COLO668 (cell line): Measurements from ENCODE around the gene IFT172.
"Not testable (repeated sequence)": the region's sequence is repeated elsewhere in the genome, so short reads cannot be mapped to it uniquely, and the experiment has no call there.

ENCODE experiments used
- DNase-seq: peaks from one replicate; lab custom pipeline; 2025; ENCODE audit not compliant: unreplicated experiment; lab: John Stamatoyannopoulos, UW

Gene IFT172, protein sequence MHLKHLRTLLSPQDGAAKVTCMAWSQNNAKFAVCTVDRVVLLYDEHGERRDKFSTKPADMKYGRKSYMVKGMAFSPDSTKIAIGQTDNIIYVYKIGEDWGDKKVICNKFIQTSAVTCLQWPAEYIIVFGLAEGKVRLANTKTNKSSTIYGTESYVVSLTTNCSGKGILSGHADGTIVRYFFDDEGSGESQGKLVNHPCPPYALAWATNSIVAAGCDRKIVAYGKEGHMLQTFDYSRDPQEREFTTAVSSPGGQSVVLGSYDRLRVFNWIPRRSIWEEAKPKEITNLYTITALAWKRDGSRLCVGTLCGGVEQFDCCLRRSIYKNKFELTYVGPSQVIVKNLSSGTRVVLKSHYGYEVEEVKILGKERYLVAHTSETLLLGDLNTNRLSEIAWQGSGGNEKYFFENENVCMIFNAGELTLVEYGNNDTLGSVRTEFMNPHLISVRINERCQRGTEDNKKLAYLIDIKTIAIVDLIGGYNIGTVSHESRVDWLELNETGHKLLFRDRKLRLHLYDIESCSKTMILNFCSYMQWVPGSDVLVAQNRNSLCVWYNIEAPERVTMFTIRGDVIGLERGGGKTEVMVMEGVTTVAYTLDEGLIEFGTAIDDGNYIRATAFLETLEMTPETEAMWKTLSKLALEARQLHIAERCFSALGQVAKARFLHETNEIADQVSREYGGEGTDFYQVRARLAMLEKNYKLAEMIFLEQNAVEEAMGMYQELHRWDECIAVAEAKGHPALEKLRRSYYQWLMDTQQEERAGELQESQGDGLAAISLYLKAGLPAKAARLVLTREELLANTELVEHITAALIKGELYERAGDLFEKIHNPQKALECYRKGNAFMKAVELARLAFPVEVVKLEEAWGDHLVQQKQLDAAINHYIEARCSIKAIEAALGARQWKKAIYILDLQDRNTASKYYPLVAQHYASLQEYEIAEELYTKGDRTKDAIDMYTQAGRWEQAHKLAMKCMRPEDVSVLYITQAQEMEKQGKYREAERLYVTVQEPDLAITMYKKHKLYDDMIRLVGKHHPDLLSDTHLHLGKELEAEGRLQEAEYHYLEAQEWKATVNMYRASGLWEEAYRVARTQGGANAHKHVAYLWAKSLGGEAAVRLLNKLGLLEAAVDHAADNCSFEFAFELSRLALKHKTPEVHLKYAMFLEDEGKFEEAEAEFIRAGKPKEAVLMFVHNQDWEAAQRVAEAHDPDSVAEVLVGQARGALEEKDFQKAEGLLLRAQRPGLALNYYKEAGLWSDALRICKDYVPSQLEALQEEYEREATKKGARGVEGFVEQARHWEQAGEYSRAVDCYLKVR (N-terminal part only)

DNA sequence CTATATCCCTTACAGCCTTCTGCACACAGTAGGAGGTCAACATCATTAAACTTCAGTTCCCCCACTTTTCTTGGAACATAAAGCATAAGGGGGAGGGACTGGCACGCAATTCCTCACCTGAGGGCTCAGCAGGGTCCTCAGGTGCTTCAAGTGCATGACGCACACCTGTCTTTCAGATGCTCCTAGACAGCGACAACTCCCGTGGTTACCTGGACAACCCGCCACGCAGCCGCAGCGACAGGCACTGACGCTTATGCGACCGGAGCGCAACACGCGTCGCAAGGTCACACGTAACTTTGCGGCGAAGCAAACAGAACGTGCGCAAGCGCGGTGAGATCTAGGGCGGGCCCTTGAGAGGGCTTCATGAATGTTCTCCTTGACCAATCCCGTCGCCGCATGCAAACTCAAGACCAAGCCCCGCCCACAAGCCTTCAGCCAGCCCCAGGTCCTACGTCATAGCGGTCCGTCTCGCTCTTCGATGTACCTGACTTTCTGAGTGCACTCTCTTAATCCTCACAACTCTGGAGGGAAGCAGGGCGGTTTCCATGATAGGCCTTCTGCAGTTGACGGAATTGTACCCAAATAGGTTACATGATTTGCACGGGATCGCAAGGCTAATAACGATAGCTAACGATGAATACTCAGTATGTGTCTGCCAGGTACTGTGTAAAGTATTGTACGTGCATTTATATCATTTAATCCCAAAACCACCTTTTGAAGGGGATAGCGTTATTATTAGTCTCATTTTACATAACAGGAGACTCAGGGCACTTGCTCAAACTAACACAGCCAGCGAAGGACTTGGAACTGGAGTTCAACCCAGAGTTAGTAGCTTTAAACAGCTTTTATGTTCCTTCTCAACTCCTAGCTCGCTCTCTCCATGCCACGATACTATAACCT, at the start of gene IFT172:
IFT172 (minus strand) TSS at position 246 of the 900 bp plus-strand sequence; CDS start at position 156, 90 bp downstream.
- DNase-seq, result peak; percentile 99

DNA sequence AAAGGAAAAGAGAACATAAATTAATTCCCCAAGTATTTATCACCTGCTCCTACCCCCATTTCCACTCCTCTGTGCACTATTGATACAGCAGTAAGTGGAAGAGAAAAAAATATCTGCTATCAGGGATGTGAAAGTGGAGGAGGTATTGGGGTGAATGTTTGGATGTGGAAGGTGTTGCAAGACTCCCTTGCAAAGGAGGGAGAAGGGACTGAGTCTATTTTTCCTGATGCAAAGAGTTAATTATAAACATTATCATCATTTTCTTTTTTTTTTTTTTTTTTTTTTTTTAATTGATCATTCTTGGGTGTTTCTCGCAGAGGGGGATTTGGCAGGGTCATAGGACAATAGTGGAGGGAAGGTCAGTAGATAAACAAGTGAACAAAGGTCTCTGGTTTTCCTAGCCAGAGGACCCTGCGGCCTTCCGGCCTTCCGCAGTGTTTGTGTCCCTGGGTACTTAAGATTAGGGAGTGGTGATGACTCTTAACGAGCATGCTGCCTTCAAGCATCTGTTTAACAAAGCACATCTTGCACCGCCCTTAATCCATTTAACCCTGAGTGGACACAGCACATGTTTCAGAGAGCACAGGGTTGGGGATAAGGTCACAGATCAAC, 49.4 kb upstream of the IFT172 start:
- DNase-seq, result not testable (repeated sequence)

DNA sequence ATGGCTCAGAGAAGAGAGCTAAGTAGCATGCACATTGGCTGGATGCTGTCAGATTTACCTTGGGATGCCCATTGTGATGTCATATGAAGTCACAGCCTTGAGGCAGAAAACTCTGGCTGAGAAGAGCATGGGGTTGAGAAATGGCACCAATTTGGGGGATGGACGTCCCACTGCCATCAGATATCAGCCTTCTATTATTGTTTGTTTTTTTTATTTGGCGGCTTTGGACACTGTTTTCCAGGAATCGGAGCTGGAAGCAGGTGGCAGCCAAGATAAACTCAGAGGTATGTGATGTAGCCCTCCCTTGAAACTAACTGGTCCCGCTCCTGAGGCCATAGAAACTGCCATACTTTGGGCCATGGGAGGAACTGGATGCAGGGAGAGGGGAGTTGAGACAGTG, 47.7 kb upstream of the IFT172 start:
- DNase-seq, result no peak

DNA sequence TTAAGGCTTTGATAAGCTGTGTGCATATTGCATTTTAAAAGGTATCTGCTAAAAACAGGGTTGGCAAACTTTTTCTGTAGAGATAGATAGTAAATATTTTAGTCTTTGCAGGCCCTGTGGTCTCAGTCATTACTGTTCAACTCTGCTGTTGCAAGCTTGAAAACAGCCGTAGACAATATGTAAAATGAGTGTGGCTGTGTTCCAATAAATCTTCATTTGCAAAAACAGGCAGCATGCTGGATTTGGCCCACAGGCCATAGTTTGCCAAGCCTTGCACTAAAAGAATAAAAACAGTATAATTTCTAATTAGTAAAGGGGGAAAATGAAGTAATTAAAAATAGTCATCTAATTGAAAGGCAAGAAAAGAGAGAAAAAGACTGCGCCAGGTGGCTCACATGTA, 42.4 kb upstream of the IFT172 start:
- DNase-seq, result no peak

DNA sequence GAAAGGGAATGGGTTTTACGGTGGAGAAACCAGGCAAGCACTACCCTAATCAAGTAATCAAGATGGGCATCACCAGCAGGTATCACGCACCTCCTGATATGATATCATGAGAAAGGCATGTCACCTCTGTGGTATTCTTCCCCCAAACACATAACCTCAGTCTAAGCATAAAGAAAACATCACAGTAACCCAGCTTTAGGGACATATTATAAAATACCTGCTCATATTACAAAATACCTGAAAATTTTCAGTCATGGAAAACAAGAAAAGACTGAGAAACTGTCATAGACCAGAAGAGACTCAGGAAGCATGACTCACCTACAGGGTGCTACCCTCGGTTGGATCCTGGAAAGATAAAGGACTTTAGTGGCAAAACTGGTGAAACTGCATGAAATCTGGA, 37.6 kb upstream of the IFT172 start:
- no peak for DNase-seq

DNA sequence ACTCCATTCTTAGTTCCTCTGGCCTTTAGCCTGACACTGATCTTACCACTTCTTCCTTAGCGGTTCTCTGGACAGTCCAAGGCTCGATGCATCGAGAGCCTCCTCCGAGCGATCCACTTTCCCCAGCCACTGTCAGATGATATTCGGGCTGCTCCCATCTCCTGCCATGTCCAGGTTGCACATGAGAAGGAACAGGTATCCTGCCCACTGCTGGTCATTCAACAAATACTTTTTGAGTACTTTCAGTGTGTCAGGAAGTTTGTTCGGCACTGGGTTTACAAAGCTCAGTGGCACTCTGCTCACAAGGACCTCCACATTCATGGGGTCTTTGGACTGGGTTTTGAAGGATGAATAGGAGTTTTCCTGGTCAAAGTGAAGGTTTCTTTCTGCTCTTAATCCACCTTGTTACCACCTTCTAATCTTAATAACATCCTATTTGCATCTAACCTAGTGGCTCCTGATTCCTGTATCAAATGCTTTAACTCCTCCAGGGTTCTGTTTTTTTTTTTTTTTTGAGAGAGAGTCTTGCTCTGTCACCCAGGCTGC, 32.9 kb upstream of the IFT172 start:
- no peak for DNase-seq

DNA sequence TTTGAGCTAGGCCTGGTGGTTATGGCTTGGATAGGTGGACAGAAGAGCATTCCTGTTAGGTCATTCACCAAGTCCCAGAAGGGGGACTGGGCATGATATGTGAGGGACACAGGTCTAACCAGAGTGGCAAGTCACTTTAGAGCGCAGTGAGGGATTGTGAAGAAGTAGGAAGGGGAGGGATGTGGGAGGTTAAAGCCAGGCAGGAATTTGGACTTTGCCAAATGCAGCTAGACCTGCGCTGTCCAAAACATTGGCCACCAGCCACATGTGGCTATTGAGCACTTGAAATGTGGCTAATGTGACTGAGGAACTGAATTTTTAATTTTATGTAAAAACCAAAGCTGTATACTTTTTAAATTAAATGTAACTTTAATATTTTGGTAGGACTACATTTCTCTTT, 30.8 kb upstream of the IFT172 start:
- no peak for DNase-seq

DNA sequence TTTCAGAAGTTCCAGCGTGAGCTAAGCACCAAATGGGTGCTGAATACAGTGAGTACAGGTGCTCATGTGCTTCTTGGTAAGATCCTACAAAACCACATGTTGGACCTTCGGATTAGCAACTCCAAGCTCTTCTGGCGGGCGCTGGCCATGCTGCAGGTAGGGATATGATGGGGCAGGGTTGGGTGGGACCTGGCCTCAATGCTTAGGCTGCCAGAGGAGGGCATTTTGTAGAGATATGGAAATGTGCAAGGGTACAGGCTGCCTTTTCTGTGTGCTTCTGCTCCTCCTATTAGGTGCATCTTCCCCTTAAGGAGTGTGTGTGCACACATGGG, 29.2 kb upstream of the IFT172 start:
- no peak for DNase-seq

DNA sequence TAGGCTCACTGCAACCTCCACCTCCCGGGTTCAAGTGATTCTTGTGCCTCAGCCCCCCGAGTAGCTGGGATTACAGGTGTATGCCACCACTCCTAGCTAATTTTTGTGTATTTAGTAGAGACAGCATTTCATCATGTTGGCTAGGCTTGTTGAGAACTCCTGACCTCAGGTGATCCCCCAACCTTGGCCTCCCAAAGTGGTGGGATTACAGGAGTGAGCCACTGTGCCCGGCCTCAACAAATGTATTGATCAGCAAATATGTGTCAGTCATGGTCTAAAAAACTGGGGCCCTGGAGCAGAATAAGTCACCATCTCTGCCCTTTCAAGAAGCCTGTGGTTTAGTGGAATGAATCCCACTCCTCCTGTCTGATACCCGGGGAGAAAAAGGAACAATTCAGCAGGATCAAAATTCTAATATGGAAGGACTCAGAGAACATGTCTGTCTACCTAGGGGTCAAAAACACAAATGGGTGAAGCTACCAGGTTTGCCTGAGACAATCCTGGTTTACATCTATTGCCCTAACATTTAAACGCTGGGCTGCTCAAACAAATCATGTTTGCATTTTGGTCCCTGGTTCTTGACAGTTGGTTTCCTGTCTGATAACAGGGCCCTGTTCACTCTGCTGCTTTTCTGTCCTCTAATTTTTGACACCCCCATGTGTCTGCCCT, 28.7 kb upstream of the IFT172 start:
- DNase-seq, result no peak

DNA sequence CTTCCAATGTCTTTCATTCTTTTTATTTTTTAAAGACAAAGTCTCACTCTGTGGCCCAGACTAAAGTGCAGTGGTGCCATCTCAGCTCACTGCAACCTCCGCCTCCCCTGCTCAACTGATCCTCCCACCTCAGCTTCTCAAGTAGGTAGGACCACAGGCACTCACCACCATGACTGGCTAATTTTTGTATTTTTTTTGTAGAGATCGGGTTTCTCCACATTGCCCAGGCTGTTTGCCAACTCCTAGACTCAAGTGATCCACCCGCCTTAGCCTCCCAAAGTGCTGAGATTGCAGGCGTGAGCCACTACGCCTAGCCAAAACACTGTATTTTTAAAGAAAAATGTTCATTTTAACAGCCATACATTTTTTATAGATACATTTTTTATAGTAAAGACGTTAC, 19.8 kb upstream of the IFT172 start:
- no peak for DNase-seq

DNA sequence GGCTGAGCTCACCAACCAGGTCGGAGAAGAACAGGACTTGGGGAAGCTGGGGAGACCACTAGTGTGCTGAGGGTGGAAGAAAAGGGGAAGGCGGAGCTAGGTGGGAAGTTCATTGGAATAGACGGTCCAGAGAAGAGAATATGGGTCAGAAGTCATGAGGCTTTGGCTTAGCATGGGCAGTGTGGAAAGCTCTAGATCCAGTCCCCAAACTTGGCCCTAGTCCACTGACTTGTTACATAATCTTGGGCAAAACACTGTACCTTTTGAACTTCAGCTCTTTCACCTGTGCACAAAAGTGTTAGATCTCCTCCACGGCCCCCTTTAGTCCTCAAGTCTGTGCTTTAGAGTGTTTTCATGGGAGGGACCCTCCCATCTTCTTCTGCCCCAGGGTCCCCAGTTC, 17.8 kb upstream of the IFT172 start:
- DNase-seq, result no peak

DNA sequence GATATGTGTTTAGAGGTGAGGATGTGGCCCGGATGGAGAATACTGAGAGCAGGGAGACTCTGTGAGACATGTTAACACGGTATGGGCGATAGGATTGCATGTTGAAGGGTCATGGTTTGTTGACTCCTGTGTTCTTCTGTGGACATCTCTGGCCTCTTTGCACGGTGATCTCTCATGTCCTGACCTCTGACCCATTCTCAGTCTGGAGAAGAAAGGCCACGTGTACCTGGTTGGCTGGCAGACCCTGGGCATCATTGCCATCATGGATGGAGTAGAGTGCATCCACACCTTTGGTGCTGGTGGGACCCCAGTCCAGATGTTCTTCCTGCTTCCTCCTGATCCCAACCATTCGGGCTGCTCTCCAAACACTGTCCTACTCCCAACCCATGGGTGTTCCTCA, 17.0 kb upstream of the IFT172 start:
- no peak for DNase-seq

DNA sequence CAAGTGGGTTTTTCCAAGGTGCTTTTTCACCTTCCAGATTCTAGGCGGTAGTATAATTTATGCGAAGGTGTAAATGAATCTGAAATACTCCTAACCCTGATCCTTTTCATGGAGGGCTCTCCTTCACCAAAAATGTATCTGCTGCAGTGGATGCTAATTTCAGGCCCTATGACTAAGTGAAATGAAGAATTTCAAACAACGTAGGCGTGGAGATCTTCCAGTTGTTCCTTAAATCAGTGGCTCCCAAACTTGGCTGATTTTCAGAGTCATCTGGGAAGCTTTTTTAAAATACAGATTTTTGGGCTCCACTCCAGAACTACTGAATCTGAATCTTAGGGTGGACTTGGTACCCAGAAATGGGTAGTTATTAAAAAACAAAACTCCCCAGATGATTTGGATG, 12.6 kb upstream of the IFT172 start:
- no peak for DNase-seq

DNA sequence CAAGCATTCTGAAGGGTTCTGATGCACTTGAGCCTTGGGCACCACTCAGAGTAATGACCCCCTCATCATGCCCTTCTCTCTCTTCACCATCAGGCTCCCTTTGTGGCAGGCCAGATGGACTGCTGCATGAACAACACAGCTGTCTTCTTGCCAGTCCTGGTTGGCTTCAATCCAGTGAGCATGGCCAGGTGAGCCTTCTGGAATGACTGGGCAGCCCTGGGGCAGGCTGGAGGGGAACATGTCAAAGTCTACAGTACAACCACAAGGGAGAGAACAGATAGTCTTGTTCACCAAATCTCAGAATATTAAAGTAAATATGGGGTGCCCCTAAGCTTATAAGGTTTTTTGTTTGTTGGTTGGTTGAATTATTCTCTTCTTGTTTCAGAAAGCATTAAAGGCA, 11.5 kb upstream of the IFT172 start:
- DNase-seq, result peak; percentile 21

DNA sequence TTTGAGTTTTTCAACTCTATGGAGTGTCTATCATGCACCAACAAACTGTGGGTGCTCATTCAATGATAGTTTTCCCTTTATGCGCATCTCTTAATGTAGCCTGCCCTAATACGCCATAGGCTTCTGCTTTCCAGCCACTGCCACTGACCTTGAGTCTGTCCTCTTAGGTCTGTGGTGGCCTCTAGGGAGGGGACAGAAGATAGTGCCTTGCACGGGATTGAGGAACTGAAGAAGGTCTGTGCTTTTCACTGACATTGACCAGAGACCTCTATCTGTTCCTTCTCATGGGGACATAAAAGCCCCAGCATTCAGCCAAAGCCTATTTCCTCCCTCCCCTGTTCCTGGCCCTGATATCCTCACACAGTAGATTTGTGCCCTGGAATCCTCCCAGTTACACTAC, 9.4 kb upstream of the IFT172 start:
- DNase-seq, result no peak

DNA sequence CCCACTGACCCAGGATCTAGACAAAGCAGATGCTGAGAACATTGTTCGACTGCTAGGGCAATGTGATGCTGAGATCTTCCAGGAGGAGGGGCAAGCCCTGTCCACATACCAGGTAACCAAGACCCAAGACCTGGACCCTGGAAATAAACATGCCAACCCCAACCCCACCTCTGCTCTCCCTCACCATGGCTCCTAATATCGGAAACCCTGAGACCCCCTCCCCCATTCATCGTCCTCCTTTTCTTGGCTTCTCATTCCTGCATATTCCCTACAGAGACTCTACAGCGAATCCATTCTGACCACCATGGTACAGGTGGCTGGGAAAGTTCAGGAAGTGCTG, 7.7 kb upstream of the IFT172 start:
- DNase-seq, result no peak

DNA sequence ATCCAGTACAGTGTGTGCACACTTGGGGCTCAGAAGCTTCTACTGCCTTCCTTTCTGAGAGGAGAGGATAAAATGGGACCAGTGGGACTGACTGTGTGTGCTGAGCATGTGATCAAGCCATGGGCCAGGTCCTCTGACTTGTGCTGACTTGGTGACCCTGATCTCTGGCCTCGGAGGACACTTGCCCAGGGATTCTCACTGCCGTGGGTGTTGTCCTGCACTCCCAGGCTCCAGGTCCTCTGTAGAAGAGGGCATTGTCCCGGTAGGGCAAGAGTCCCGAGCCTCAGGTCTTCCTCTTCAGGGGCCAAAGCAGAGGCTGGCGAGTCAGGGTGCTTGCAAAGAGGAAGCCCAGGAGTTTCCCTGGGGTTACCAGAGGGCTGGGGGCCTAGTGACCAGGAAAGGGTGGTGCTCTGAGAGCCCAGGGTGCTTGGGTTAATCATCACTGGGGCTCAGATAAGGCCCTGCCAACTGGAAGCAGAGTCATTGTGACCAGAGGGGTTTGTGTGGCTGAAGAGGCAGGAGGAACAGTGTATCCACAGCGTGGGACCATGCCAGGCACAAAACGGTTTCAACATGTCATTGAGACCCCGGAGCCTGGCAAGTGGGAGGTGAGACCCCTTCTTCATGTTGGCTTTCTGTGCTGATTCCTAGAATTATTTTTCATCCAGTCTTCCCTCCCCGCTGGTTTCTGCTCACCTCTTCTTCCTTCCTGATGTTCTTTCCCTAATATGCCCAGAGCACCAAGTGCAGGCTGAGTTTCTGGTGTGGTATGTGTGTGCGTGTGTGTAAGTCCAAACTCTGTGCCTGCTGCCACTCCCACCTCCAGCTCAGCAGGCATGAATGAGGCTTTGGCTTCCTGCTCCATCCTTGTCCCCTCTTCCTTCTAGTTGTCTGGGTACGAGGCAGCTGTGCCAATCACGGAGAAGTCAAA, 7.1 kb upstream of the IFT172 start, which contains the start of gene GCKR:
GCKR (plus strand) TSS at position 483 of the 931 bp plus-strand sequence; CDS start at position 549, 66 bp downstream.
- DNase-seq, result no peak

DNA sequence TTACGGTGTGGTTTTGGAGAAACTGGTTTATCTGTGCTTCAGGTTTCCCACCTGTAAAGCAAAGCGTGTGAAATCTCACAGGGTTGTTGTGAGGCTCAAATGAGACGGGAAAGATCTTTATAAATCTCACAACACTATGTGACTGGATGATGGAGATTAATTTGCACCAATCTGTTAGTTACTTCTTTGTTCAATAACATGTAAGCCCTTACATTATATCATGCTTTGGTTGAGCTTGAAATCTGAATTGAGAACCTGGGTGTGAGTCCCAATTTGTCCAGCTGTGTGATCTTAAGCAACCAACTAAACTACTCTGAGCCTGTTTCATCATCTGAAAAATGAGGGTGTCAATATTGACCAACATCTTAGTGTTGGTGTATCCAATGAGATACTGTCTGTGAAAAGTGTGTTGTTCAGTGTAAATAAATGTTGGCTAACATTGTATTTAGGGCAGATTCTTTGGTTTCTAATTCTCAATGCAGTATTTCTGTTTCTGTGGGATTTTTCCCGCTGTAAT, 6.4 kb upstream of the IFT172 start:
- no peak for DNase-seq
